Transverse colon (tissue), 4 donors: ENCODE measurements around the gene MDFIC.

Source experiments
- POLR2AphosphoS5 ChIP-seq, 3 donors: sonication (generic); formaldehyde crosslinking; IDR thresholded peaks; one replicate each; pipeline ENCODE4 v1.6.1; 2016; ENCODE audit warnings: antibody characterized with exemption in 3 of 3
- TF ChIP-seq, protein P1 (sequence below), 5 experiments: fragments of 200-600 bp in 3 of 5; fragments of 450-650 bp in 2 of 5; sonication (generic) in 3 of 5; IDR thresholded peaks; 1 replicate in 2 of 5; 2 replicates in 3 of 5; pipeline ENCODE4 v1.5.1; 2016 to 2017; ENCODE audit warnings: antibody characterized with exemption in 5 of 5, inconsistent platforms in 3 of 5, mild to moderate bottlenecking in 2 of 5, moderate library complexity in 1 of 5

DNA sequence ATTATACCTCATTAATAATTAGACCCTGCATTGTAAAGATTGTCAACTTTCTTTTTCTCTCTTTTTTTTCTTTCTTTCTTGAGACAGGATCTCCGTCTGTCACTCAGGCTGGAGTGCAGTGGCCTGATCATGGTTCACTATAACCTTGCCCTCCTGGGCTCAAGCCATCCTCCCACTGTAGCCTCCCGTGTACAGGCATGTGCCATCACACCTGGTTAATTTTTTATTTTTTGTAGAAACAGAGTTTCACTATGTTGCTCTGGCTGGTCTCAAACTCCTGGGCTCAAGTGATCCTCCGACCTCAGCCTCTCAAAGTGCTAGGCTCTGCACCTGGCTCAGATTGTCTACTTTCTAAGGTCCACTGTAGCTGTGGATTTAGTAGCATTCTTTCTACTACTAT is 50.7 kb downstream of the MDFIC start:
- TF ChIP-seq, protein P1, sequence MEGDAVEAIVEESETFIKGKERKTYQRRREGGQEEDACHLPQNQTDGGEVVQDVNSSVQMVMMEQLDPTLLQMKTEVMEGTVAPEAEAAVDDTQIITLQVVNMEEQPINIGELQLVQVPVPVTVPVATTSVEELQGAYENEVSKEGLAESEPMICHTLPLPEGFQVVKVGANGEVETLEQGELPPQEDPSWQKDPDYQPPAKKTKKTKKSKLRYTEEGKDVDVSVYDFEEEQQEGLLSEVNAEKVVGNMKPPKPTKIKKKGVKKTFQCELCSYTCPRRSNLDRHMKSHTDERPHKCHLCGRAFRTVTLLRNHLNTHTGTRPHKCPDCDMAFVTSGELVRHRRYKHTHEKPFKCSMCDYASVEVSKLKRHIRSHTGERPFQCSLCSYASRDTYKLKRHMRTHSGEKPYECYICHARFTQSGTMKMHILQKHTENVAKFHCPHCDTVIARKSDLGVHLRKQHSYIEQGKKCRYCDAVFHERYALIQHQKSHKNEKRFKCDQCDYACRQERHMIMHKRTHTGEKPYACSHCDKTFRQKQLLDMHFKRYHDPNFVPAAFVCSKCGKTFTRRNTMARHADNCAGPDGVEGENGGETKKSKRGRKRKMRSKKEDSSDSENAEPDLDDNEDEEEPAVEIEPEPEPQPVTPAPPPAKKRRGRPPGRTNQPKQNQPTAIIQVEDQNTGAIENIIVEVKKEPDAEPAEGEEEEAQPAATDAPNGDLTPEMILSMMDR (IDR thresholded peaks at IDR 0.05), result no peak
- no peak for TF ChIP-seq POLR2AphosphoS5 (IDR thresholded peaks at IDR 0.05)
